GM18526 (cell line): Measurements from ENCODE around the gene MTAP.

Experiments
- POLR2A ChIP-seq: IDR thresholded peaks from 3 replicates; pipeline ENCODE4 v1.6.1; 2011; ENCODE audit not compliant: insufficient read length; ENCODE audit errors: extremely low read depth

MTAP gene

DNA sequence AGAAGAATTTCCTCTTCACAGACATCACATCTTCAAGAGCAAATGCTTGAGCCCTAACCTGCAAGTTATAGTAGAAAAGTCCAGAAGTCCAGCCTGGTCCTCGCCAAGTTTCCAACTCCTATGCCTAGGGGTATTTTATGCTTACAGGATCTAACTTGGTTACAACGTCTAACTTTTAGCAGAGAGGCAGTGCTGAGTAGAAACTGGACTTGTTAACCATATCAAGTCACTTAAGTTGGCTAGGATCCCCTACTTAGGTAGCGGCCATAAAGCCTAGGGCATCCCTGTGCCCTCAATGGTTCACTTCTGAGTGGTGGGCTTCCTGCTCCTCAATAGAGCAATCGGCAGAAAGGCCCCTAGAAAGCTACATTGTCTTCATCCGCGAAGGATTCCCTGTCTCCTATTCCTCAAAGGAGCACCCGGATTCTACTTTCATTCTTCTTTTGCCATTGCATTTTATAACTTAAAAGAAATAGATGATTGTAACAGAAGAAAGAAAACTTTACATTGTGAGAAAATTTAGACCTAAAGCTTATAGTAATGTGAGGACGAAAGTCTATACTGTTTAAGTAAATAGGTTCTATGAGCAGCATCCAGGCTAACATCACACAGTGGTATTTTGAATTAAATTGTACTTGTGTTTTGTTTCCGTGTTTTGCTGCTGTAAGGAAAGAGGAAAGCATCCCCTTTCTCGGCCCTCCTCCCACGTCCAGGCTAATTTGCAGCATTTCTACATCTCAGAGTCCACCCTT is 1.3 kb upstream of the MTAP start:
- TF ChIP-seq POLR2A: no peak

DNA sequence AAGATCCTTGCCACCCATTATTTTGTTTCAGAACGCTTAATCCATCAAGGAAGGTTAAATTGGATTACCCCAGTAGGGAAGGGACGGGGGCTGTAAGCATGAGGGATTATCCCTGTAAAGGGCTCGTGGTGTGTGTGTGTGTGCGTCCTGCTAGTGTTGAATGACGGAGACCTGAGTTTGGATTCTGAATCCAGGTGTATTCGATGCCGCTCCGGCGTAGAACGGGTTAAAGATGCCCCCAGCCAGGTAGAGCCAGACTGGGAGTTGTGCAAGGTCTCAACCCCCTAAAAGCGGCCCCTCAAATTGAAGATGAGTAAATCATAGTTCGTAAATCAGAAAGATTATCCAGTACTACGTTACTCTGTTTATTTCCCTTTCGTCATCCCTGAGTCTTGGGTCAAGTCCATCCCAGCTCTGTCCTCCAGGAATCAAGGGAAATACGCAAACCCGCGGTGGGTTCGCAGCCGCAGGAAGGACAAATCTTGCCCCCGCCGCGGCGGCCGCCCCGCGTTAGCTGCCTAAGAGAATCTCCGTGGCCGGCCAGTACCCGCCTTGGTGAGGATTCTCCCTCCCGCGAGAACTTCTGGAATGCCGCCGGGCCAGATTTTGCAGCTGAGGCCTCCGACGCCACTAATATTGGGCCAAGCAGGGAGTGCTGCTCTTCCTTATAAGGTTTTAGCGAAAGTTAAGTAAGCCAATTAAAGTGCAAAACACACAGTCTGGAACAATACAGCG is 586 bp upstream of the MTAP start:
- TF ChIP-seq POLR2A: no peak

DNA sequence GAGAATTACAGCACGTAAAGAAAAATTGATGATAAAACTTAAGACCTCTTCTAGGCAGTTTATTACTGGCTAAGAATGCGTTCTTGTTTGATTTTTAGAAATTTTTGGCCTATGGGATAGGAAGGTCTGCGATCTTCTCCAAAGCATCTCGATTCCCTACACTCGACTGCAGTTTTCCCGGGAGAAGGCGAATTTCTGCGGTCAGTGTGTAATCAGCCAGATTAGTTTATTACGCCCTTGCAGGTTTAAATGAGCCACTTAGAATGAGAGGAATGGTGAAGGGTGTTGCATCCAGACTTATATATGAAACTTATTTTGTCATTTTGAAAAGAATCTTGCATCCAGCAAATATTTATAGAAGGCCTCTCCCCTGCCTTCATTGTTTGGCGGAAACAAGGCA is 1.2 kb downstream of the MTAP start:
- no peak for TF ChIP-seq POLR2A

DNA sequence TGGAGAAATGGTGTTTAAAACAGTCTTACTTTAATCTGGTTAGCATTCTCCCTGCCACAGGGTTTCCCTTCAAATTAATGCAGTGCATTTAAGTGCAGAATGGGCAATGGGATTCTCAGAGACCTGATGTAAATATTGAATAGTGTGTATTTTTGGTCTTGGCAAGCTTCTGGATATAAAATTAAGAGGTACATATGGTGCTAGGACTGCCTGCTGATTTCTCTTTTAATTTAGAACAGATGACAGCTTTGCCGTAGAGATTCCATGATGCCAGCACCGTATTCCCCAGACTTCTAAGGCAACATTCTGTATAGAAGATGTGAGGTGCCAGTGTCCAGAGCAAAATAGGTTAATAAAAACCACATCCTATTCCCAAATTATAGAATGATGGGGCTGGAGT is 1.9 kb downstream of the MTAP start:
- no peak for TF ChIP-seq POLR2A

DNA sequence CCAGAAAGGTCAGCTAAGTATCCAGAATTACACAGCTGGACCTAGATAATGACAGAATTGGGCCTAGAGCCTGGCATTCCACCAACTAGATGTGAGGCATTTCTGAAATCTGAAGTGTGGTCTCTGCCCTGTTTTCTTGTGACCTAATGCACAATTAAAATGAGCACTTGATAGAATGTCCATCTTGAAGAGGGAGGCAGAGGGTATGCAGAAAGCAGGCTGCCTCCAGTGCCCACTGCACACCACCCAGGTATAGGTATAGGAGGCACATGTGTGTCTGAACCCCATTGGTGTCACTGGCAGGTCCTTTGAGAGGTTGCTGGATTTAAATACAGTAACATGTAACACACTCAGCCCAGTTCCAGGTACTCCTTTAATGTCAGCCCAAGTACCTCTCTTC is 2.4 kb downstream of the MTAP start:
- TF ChIP-seq POLR2A: no peak

DNA sequence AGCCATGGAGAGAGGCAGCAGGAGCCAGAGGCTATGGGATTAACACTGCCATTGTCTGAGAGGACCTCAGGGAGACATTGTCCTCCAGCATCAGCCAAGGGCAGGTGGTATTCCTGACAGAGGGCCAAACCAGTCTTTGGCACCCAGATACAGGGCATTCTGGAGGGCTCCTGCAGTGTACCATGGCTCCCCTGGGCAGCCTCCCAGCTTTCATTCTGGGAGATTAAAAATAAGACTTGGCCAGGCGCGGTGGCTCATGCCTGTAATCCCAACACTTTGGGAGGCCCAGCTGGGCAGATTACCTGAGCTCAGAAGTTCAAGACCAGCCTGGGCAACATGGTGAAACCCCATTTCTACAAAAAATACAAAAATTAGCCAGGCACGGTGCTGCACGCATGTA is 4.2 kb downstream of the MTAP start:
- no peak for TF ChIP-seq POLR2A

DNA sequence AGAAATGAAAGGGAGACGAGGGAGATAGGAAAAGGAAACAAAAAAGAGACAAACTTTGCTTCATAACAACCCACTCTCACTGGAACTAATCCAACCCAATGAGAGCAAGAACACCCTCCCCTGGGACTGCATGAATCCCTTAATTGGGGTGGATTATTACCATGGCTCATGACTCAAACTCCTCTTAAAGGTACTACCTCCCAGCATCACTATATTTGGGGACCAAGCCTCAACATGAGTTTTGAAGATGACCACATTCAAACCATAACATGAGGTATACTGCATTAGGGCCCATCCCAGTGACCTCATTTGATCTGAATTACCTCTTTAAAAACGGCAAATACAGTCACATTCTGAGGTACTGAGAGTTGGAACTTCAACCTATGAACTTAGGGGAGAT is 8.0 kb downstream of the MTAP start:
- TF ChIP-seq POLR2A: no peak

DNA sequence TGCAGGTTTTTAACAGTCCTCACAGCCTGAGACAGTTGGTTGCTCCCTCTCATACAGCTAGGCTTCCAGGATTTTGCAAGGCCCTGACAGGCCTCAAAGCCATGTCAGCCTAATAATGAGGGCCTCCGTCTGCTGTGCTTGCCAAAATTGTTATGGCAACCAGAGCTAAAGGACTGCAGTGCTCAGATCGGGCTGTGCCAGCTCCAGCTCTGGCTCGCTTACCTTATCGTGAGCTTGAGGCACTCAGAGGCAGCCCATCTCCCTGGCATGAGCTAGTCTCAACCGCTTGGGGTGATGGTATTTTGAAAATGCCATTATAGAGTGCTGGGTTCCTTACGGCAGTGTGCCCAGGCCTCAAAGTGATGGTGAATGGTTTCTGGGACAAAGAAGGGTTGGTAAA is 8.4 kb downstream of the MTAP start:
- TF ChIP-seq POLR2A: no peak

DNA sequence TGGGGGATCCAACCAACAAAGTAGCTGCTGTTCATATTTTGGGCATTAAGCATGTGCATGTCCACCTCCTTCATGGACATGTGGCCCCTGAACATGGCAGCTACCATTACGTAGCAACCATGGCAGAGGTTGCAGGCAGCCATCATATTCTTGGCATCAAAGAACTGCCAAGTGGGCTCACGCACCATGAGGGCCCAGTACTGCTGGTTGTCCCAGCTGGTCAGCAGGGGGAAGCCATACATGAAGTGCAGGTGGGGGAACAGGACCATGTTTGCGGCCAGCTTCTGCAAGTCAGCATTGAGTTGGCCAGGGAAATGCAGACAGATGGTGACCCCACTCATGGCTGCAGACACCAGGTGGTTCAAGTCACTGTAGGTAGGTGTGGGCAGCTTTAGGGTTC is 9.5 kb downstream of the MTAP start:
- no peak for TF ChIP-seq POLR2A

DNA sequence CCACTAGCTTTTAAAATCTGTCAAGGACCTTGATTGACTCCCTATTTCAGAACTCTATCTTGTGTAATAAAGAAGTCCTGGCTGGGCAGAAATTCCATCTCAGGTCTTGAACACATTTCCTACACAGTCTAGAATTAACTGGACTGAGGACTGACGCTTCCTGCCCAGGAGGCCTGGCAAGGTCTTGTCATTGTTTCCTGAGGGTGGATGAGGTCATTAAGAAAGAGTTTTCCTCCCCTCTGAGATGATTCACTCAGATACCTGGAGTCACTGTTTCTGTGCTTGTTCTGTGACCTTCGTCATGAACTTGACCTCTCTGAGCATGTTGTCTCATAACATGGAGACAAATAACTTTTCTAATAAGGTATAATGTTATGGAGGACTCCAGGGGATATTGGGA is 10.0 kb downstream of the MTAP start:
- TF ChIP-seq POLR2A: no peak

DNA sequence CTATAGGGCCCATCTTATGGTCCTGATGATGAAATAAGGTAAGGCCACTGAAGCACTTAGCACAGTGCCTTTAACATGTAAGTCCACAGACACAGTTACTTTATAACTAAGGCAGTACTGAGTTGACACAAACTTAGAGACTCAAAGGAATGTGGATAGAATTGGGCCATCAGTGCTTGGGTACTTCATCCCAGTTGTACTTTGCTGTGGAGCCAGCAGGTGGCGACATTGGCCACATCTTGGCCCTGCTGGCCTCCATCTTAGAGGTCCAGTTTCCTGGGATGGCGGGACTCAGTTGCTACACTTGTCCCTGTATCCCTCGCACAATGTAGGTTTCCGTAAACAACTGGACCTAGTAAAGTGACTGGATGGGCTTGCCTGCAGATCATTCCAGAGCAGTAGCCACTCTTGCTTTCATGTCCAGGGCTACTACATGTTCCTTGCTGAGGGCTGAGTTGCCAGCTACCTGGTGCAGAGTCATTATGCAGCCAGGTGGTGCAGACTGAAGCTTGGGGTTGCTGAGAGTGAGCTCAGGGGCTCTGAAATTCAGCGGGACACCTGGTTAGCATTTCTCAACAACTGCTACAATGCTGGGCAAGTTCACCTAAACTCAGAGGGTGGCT is 10.6 kb downstream of the MTAP start:
- no peak for TF ChIP-seq POLR2A

DNA sequence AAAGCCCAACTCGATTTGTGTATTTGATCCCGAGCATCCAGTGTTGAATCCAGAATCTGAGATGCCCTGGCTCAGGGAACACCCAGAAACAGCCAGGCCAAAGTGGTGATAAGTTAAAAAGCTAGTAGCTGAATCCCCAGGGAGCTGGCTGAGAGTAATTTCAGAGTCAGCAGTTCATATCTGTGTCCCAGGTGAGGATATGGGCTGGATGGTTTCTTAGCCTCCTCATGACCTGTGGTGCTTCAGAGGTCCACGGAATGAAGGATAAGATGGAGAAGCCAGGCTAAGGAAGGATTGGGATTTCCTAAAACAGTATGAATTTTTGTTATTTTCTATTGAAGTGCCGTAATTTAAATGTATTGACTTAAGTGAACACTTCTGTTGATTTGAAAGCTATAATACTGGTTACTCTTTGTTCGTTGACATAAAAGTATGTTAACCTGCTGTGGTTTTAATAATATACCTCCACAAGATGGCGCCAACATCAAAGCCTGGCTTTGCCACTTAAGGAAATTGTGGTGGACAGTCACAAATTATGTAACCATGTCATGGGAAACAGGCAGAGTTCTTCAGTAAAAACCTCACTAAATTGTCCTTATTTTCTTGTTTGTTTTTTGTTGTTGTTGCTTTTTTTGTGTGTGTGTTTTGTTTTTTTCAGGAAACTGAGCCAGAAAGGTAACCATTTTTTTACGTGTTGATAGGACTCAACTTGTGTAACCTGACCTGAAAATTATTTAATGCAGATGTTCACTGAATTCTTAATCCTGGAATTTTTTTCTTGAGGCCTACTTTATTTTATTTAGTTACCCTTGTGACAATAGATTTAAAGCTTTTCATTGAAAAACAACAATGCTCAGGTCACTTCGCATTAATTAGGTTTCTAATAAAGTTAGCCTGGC is 11.4 kb downstream of the MTAP start:
- TF ChIP-seq POLR2A: no peak

DNA sequence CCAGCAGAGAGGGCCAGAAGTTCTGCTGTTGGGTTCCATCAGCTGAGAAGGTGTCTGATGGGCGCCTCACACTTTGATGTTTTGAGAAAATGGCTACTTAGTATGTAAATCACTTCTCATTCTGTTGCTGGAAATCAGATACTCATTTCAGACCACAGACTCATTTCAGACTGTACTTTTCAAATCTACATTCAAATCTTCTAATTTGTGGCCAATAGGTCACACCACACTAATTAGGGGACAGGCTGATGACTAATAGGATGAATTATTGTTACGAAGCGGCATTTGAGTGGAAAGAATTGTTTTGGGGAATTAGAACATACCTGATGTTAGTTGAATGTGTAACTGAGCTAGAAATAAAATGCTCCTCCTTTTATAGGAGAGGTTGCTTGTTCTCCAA is 13.2 kb downstream of the MTAP start:
- no peak for TF ChIP-seq POLR2A

DNA sequence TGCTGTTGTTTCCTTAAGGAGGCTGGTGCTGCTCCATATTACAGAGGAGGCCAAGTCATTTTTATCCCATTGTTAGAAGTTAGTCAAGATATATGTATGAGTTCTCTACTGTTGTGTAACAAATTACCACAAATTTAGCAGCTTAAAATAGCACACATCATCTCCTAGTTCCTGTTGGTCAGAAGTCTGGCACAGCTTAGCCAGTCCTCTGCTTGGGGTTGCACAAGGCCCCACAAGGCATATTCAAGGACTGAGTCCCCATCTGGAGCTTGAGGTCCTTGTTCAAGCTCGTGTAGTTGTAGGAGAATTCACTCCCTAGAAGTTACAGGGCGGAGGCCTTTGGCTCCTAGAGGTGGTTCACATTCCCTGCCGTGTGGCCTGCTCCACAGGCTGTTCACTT is 14.7 kb downstream of the MTAP start:
- no peak for TF ChIP-seq POLR2A

DNA sequence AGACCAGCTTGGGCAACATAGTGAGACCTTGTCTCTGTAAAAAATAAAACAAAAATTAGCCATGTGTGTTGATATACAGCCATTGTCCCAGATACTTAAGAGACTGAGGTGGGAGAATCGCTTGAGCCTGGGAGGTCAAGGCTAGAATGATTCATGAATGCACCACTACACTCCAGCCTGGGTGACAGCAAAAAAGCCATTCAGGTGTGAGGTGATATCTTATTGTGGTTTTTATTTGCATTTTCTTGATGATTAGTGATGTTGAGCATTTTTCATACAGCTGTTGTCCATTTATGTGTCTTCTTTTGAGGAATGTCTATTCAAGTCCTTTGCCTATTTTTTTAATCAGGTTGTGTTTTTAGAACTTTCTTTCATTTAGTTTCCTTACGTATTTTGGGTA is 23.2 kb downstream of the MTAP start:
- TF ChIP-seq POLR2A: no peak
